HFFc6 (cell line): ENCODE data around the gene COL5A2. TPM values are rescaled to one million over a fixed set of nuclear protein-coding genes. Genes with fewer than 3 reads are reported as not detected.

ENCODE experiments used
- DNase-seq: peaks from one replicate; pipeline ENCODE4 v3.0.0-alpha.2; 2018
- H3K27ac Mint-ChIP-seq: 2 replicates; pipeline ENCODE4 v1.8.0; 2020; ENCODE audit warnings: mild to moderate bottlenecking, mixed read lengths
- H3K27me3 Mint-ChIP-seq: 2 replicates; pipeline ENCODE4 v1.8.0; 2021; ENCODE audit warnings: mild to moderate bottlenecking, moderate library complexity, mixed read lengths; ENCODE audit not compliant: insufficient read depth
- H3K36me3 Mint-ChIP-seq: 2 replicates; pipeline ENCODE4 v1.8.0; 2021; ENCODE audit warnings: low read depth, mixed read lengths
- H3K4me1 Mint-ChIP-seq: 2 replicates; pipeline ENCODE4 v1.8.0; 2020; ENCODE audit warnings: low read depth, mixed read lengths
- H3K4me3 Mint-ChIP-seq: 2 replicates; pipeline ENCODE4 v1.8.0; 2020; ENCODE audit warnings: mild to moderate bottlenecking, moderate library complexity, mixed read lengths
- H3K9me3 Mint-ChIP-seq: 2 replicates; pipeline ENCODE4 v1.8.0; 2020; ENCODE audit warnings: mild to moderate bottlenecking, mixed read lengths
- total RNA-seq, 6 experiments: library from RNA; stranded (reverse); fragmentation: NEBNext Ultra II Directional; extraction: Animal tissue kit (Norgen Biotek cat#: 25700); gene quantifications; 2 replicates in 1 of 6; 3 replicates in 5 of 6; pipeline ENCODE4 v1.2.3, GENCODE V29; 2021
- TF ChIP-seq, protein P1 (sequence below): fragments of 200-600 bp; sonication (generic); IDR thresholded peaks from 2 replicates; pipeline ENCODE4 v1.5.0; 2021; ENCODE audit warnings: antibody characterized with exemption, mild to moderate bottlenecking

COL5A2 gene
- total RNA-seq, 6 experiments from 2014 or later, result 265 to 388 (median 303) TPM

DNA sequence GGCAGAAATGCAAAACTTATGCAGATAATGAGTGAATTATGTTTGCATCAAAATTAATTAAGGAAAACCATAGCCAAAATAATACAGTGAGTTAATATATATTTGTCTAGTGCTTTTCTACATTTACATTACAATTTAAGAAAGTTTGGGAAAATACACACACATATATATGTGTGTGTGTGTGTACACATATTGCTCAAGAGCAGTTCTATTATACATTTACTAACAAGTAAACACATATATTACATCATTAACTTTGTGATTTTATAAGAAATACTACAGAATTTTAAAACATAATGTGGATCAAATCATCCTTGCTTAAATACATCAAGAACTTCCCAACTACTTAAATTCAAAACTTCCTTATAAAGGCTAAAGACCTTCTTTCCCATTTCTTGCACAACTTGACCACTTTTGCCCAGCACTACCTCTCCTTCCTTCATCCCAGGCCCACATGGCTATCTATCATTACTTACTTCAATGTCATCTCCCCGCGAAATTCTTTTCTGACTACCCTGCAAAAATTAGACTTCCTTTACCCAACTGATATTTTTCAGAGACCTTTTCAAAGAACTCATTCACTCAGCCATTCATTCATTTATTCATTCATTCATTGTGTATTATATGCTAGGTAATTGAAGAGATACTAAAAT lies 68.4 kb downstream of the COL5A2 start:
- Mint-ChIP-seq H3K9me3 (no peaks in the 10 kb centered on the region), H3K4me3 (peak overlapping the region; percentile 1; the same call in 1 of the 2 replicates), H3K4me1 (peaks cover 78% of the 10 kb centered on the region)

GRCh38 chr2:189109921-189110397 lies 69.6 kb downstream of the COL5A2 start:
- TF ChIP-seq, protein P1, sequence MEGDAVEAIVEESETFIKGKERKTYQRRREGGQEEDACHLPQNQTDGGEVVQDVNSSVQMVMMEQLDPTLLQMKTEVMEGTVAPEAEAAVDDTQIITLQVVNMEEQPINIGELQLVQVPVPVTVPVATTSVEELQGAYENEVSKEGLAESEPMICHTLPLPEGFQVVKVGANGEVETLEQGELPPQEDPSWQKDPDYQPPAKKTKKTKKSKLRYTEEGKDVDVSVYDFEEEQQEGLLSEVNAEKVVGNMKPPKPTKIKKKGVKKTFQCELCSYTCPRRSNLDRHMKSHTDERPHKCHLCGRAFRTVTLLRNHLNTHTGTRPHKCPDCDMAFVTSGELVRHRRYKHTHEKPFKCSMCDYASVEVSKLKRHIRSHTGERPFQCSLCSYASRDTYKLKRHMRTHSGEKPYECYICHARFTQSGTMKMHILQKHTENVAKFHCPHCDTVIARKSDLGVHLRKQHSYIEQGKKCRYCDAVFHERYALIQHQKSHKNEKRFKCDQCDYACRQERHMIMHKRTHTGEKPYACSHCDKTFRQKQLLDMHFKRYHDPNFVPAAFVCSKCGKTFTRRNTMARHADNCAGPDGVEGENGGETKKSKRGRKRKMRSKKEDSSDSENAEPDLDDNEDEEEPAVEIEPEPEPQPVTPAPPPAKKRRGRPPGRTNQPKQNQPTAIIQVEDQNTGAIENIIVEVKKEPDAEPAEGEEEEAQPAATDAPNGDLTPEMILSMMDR, result peak; percentile 28; the same call in 1 of the 2 replicates
- H3K27me3 Mint-ChIP-seq, result no peaks in the 10 kb centered on the region
- H3K36me3 Mint-ChIP-seq, result peaks cover 51% of the 10 kb centered on the region
- H3K9me3 Mint-ChIP-seq, result no peaks in the 10 kb centered on the region
- H3K27ac Mint-ChIP-seq, result peak overlapping the region; percentile 39
- H3K4me1 Mint-ChIP-seq, result peaks cover 77% of the 10 kb centered on the region
- no peak for DNase-seq
- no peak overlapping the region; the same call in 1 of the 2 replicates for H3K4me3 Mint-ChIP-seq

More for the DNA sequence above, 68.4 kb downstream of the COL5A2 start:
- no peak for DNase-seq
- TF ChIP-seq, protein P1, result no peak
- Mint-ChIP-seq H3K27ac (peak overlapping the region; percentile 29), H3K36me3 (peaks cover 52% of the 10 kb centered on the region), H3K27me3 (no peaks in the 10 kb centered on the region)

DNA sequence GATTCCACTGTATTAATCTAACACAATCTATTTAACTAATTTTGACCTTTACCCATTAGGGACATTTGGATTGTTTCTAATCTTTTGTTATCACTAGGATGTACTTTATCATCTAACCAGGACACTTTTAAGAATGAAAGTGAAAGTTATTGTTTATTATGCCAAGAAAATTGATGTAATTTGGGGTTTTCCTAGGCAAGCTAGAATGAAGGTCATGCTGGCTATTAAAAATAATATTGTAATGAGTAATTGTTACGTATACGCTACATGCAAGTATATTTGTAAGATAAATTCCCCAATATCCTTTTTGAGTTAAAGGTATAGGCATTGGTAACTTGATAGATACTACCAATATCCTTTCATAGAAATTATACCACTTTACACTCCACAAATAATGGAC lies 74.6 kb downstream of the COL5A2 start:
- no peaks in the 10 kb centered on the region for H3K27me3 Mint-ChIP-seq
- H3K36me3 Mint-ChIP-seq, result peaks cover 62% of the 10 kb centered on the region
- TF ChIP-seq, protein P1, result no peak
- no peak for DNase-seq
- H3K4me1 Mint-ChIP-seq, result peaks cover 82% of the 10 kb centered on the region
- H3K9me3 Mint-ChIP-seq, result no peaks in the 10 kb centered on the region
- peak overlapping the region; percentile 70 for H3K4me3 Mint-ChIP-seq
- peak overlapping the region; percentile 36; the same call in 1 of the 2 replicates for H3K27ac Mint-ChIP-seq

DNA sequence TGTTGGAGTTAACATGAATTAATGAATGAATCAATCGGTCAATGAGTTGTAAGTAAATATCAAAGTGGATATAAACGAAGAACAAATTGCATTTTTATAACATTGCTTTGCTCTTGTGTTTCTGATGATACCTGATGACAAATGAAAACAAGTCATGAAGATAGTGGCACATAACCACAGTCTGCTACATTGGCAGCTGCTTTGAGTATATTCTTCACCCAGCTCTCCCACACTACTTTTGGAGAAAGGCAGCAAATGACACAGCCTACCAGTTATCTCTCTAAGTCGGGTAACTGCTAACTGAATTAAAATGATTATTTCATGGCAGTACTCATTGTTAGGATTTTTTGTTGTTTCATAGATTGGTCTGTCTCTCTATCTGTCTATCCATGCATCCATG lies 76.8 kb downstream of the COL5A2 start:
- H3K27ac Mint-ChIP-seq, result peak overlapping the region; percentile 43
- TF ChIP-seq, protein P1, result no peak
- H3K4me3 Mint-ChIP-seq, result peak overlapping the region; percentile 26; the same call in 1 of the 2 replicates
- peaks cover 52% of the 10 kb centered on the region for H3K36me3 Mint-ChIP-seq
- H3K9me3 Mint-ChIP-seq, result no peaks in the 10 kb centered on the region
- DNase-seq, result no peak
- peaks cover 73% of the 10 kb centered on the region for H3K4me1 Mint-ChIP-seq
- H3K27me3 Mint-ChIP-seq, result no peaks in the 10 kb centered on the region

- peak overlapping the region; percentile 78 for H3K27ac Mint-ChIP-seq
- peaks cover 2% of the 10 kb centered on the region for H3K27me3 Mint-ChIP-seq
- H3K36me3 Mint-ChIP-seq, result peaks cover 49% of the 10 kb centered on the region
- H3K4me3 Mint-ChIP-seq, result no peak overlapping the region
- TF ChIP-seq, protein P1, result no peak
- no peak for DNase-seq
- no peaks in the 10 kb centered on the region for H3K9me3 Mint-ChIP-seq
- peaks cover 77% of the 10 kb centered on the region for H3K4me1 Mint-ChIP-seq
These were observed 81.6 kb downstream of the COL5A2 start for GRCh38 chr2:189097934-189098333.
